BJ (cell line): ENCODE measurements around the gene AFG1L. TPM values are rescaled to one million over a fixed set of nuclear protein-coding genes. Genes with fewer than 3 reads are reported as not detected.

Experiments used
- CTCF ChIA-PET: fragments of 350-600 bp; formaldehyde crosslinking; extraction: SDS; loops from one replicate; lab custom pipeline; 2021; ENCODE audit warnings: antibody characterized with exemption, inconsistent platforms; lab: Yijun Ruan, JAX
- POLR2A ChIA-PET: fragments of 300-600 bp; sonication (Branson Sonifier 250); formaldehyde crosslinking; extraction: SDS; loops from one replicate; lab custom pipeline; 2021; ENCODE audit warnings: antibody characterized with exemption; lab: Charles Lee
- DNase-seq: peaks from one replicate; pipeline ENCODE4 v3.0.0-alpha.2; 2011; ENCODE audit warnings: low read depth
- H3K27me3 ChIP-seq: 2 replicates; pipeline ENCODE4 v1.6.0; 2011; ENCODE audit warnings: low read length; ENCODE audit not compliant: control insufficient read depth, insufficient read depth
- H3K36me3 ChIP-seq: 2 replicates; pipeline ENCODE4 v1.5.1; 2011; ENCODE audit warnings: low read length; ENCODE audit not compliant: control insufficient read depth, insufficient read depth
- H3K4me3 ChIP-seq: 2 replicates; pipeline ENCODE4 v1.5.1; 2011; ENCODE audit warnings: low read depth, mild to moderate bottlenecking, control low read depth, low read length
- CTCF ChIP-seq: IDR thresholded peaks from 2 replicates; pipeline ENCODE4 v1.5.1; 2011; ENCODE audit warnings: low read depth, mild to moderate bottlenecking, control low read depth, inconsistent platforms, low read length, moderate library complexity; ENCODE audit not compliant: insufficient read depth
- polyA plus RNA-seq: library from polyadenylated mRNA; depleted of rRNA; stranded (reverse); fragments of >200 nt; gene quantifications from 2 replicates; pipeline ENCODE4 v1.2.3, GENCODE V29; 2011

The AFG1L gene
- polyA plus RNA-seq, 1 experiment = 1.7 TPM

- H3K4me3 ChIP-seq = no peak overlapping the region
- POLR2A ChIA-PET = no interaction called here
- H3K27me3 ChIP-seq = no peaks in the 10 kb centered on the region
- CTCF ChIA-PET = no interaction called here
- H3K36me3 ChIP-seq = no peaks in the 10 kb centered on the region
- TF ChIP-seq CTCF = no peak
- no peak for DNase-seq
Measured at GRCh38 chr6:108330806-108331205, 36.0 kb downstream of the AFG1L start.

- H3K27me3 ChIP-seq = no peaks in the 10 kb centered on the region
- no peak for TF ChIP-seq CTCF
- POLR2A ChIA-PET = no interaction called here
- CTCF ChIA-PET = interaction anchor here (0.9 kb wide), 1 partner anchor 11 kb away, joined by 3 read pairs; no protein-coding TSS in a partner anchor
- H3K36me3 ChIP-seq = no peaks in the 10 kb centered on the region
- H3K4me3 ChIP-seq = no peak overlapping the region
- DNase-seq = no peak
Measured at GRCh38 chr6:108331982-108332381, 37.1 kb downstream of the AFG1L start.

GRCh38 chr6:108336971-108337370, 42.1 kb downstream of the AFG1L start:
- CTCF ChIA-PET = no interaction called here
- Histone ChIP-seq H3K36me3 (0 out of 2 replicates have a peak, but pooled peaks cover 1% of the 10 kb centered on the region), H3K27me3 (no peaks in the 10 kb centered on the region), H3K4me3 (no peak overlapping the region)
- POLR2A ChIA-PET = interaction anchor here (0.6 kb wide), 1 partner anchor 193 kb away, joined by 4 read pairs; no protein-coding TSS in a partner anchor
- no peak for TF ChIP-seq CTCF
- DNase-seq = no peak

- 0 out of 2 replicates have a peak, but pooled peaks cover 1% of the 10 kb centered on the region for H3K36me3 ChIP-seq
- no peak overlapping the region for H3K4me3 ChIP-seq
- DNase-seq = no peak
- ChIA-PET POLR2A (no interaction called here), CTCF (no interaction called here)
- no peaks in the 10 kb centered on the region for H3K27me3 ChIP-seq
- TF ChIP-seq CTCF = no peak
Measured at GRCh38 chr6:108337721-108338120, 42.9 kb downstream of the AFG1L start.

- TF ChIP-seq CTCF = no peak
- no peaks in the 10 kb centered on the region for H3K27me3 ChIP-seq
- H3K36me3 ChIP-seq = 0 out of 2 replicates have a peak, but pooled peaks cover 1% of the 10 kb centered on the region
- no peak overlapping the region for H3K4me3 ChIP-seq
- ChIA-PET POLR2A (no interaction called here), CTCF (no interaction called here)
- no peak for DNase-seq
Measured at GRCh38 chr6:108341372-108341771, 46.5 kb downstream of the AFG1L start.
